Mammary epithelial cell (primary cell): ENCODE data around the gene ANXA3.

Experiments
- EZH2 ChIP-seq: IDR thresholded peaks from 2 replicates; pipeline ENCODE4 v1.6.1; 2012; ENCODE audit warnings: low read length, inconsistent platforms, borderline replicate concordance
- TF ChIP-seq, protein P1 (sequence below), 2 donors: IDR thresholded peaks in 1 of 2; conservative IDR thresholded peaks in 1 of 2; 2 replicates each; pipeline ENCODE4 v1.5.1; 2011 to 2012; ENCODE audit warnings: inconsistent platforms in 2 of 2, low read length in 2 of 2, mild to moderate bottlenecking in 2 of 2, control low read depth in 1 of 2, low read depth in 1 of 2; ENCODE audit not compliant: insufficient read depth in 1 of 2; ENCODE audit errors: extremely low read depth in 1 of 2

- TF ChIP-seq, protein P1, sequence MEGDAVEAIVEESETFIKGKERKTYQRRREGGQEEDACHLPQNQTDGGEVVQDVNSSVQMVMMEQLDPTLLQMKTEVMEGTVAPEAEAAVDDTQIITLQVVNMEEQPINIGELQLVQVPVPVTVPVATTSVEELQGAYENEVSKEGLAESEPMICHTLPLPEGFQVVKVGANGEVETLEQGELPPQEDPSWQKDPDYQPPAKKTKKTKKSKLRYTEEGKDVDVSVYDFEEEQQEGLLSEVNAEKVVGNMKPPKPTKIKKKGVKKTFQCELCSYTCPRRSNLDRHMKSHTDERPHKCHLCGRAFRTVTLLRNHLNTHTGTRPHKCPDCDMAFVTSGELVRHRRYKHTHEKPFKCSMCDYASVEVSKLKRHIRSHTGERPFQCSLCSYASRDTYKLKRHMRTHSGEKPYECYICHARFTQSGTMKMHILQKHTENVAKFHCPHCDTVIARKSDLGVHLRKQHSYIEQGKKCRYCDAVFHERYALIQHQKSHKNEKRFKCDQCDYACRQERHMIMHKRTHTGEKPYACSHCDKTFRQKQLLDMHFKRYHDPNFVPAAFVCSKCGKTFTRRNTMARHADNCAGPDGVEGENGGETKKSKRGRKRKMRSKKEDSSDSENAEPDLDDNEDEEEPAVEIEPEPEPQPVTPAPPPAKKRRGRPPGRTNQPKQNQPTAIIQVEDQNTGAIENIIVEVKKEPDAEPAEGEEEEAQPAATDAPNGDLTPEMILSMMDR (conservative IDR thresholded peaks at IDR 0.05 in 1 of 2, IDR thresholded peaks at IDR 0.05 in 1 of 2; ENCODE audit: extremely low read depth in 1 of 2, insufficient read depth in 1 of 2, low read depth in 1 of 2, low read length in 2 of 2) = no peak
- TF ChIP-seq EZH2 = no peak
Measured at GRCh38 chr4:78528327-78528726, 23.2 kb upstream of the ANXA3 start.
